AG04449 (cell line): Measurements from ENCODE around the gene ZFP64.

Experiments used
- CTCF ChIA-PET: fragments of 350-600 bp; formaldehyde crosslinking; extraction: SDS; loops from one replicate; lab custom pipeline; 2021; ENCODE audit warnings: antibody characterized with exemption; lab: Yijun Ruan, JAX
- POLR2A ChIA-PET: fragments of 400-600, 350-600 bp; formaldehyde crosslinking; extraction: SDS; loops from one replicate; lab custom pipeline; 2020; ENCODE audit warnings: antibody characterized with exemption, inconsistent platforms; lab: Yijun Ruan, JAX
- DNase-seq: peaks from one replicate; pipeline ENCODE4 v3.0.0-alpha.2; 2010; ENCODE audit warnings: low read depth, low spot score
- H3K4me3 ChIP-seq: 2 replicates; pipeline ENCODE4 v1.5.1; 2011; ENCODE audit warnings: low read depth, mild to moderate bottlenecking, control low read depth, low read length
- TF ChIP-seq, protein P1 (sequence below): IDR thresholded peaks from one replicate; pipeline ENCODE4 v1.5.1; 2011; ENCODE audit warnings: mild to moderate bottlenecking, moderate library complexity, low read length, control low read depth, inconsistent platforms; ENCODE audit not compliant: insufficient read depth; ENCODE audit errors: missing control alignments

ZFP64 gene

DNA sequence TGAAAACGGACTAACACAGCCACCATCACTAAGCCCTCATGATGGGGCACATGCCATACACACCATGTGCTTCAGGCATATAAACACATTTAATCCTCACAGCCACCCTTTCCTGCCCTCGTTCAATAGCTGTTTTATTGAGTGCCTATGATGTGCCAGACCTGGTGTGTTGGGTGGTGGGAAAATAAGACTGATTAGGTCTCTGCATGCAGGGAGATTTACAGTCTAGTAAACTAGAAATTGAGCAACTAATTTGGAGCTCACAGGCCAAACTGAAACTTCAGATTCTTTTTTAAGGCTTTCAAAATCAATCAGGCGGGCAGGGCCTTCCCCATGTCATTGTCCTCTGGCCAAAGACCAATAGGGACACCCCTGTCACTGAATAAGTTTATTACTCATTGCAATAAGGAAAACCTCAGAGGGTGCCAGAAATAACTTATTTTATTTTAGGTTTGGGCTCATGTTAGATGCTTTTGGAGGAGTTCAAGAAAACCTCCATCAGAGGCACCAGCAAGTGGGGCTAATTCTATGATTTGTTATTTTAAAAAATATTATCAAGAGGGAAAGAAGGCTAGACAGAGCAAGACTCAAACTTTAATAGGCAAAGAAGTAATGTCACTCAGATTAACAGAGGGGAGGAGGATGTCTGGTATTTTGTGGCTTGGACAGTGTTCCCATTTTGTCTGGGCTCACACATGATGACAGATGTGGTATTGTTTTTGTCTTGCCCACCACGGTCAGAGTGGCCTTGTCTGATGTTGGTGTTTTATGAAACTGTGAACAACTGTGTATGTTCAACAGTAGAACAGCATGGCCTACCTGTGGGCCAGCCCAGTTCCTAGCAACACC, 12.0 kb downstream of the ZFP64 start:
- TF ChIP-seq, protein P1, sequence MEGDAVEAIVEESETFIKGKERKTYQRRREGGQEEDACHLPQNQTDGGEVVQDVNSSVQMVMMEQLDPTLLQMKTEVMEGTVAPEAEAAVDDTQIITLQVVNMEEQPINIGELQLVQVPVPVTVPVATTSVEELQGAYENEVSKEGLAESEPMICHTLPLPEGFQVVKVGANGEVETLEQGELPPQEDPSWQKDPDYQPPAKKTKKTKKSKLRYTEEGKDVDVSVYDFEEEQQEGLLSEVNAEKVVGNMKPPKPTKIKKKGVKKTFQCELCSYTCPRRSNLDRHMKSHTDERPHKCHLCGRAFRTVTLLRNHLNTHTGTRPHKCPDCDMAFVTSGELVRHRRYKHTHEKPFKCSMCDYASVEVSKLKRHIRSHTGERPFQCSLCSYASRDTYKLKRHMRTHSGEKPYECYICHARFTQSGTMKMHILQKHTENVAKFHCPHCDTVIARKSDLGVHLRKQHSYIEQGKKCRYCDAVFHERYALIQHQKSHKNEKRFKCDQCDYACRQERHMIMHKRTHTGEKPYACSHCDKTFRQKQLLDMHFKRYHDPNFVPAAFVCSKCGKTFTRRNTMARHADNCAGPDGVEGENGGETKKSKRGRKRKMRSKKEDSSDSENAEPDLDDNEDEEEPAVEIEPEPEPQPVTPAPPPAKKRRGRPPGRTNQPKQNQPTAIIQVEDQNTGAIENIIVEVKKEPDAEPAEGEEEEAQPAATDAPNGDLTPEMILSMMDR, result no peak
- CTCF ChIA-PET, result no interaction called here

DNA sequence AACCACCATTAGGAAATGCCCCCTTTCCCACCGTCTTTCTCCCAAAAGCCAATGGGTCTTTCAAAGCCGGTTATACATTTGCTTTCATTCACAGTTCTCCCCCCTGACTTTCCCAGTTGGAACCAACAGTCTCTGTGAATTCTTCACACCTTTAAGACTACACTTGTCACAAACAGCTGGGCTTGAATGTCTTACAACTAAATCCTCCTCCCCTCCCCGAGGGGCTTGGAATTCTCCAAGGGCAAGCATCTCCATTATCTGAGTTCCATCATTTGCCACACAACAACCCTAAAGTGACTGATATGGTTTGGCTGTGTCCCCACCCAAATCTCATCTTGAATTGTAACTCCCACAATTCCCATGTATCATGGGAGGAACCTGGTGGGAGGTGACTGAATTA, 12.9 kb downstream of the ZFP64 start:
- no peak for DNase-seq
- no peak overlapping the region for H3K4me3 ChIP-seq
- TF ChIP-seq, protein P1, result no peak
- ChIA-PET POLR2A (no interaction called here), CTCF (interaction anchor here (1.6 kb wide), 1 partner anchor 13 kb away, joined by 4 read pairs; the partner anchor contains the start of gene ZFP64)

More for the DNA sequence above, 12.0 kb downstream of the ZFP64 start:
- H3K4me3 ChIP-seq, result no peak overlapping the region
- POLR2A ChIA-PET, result no interaction called here
- no peak for DNase-seq

DNA sequence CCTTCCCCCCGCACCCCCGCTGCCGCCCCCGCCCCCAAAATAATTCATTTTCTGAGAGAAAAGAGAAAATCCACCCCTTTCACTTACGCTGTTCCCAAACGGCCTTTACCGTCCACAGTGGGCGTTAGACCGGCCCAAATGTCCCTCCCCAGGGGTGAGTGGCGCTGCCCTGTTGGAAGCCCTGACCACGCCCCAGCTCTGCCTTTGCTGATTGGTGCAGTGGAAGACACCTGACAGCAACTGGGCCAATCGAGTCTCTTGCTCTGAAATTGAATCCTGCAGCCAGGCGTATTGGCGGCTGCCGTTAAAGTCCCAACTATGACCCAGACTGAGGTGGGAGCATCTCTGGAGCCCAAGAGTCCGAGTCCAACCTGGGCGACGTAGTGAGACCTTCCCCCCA, 15.7 kb downstream of the ZFP64 start:
- DNase-seq, result no peak
- ChIA-PET CTCF (no interaction called here), POLR2A (no interaction called here)
- no peak overlapping the region for H3K4me3 ChIP-seq
- TF ChIP-seq, protein P1, result no peak

DNA sequence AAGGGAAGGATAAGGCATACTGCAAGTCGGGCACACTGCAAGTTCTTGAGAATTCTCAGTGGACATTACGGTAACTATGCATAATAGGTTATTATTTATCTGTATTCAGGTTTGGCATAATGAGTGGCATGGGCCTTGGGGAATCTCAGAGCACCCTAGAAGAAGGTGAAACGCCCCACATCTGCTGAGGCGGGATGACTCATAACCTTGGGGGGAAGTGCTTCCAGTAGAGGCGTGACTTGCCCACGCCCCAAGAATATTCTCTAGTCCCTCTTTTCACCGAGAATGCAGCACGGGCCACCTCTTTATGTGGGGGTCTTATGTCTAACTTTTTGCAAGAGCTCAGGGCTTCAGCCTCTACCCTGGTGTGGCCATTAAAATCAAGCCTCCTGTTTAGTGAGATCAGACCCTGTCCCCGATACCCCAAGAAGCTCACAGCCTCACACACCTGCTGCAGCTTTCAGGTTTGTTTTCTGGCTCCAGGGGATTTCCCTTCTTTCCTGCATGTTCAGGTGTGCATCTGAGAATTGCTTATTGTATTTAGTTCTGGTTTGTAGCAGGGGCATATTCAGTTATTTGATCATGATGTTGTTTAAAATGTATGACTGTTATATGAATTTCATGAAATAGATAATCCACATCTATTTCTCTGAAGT, 19.1 kb downstream of the ZFP64 start:
- DNase-seq, result no peak
- TF ChIP-seq, protein P1, result no peak

DNA sequence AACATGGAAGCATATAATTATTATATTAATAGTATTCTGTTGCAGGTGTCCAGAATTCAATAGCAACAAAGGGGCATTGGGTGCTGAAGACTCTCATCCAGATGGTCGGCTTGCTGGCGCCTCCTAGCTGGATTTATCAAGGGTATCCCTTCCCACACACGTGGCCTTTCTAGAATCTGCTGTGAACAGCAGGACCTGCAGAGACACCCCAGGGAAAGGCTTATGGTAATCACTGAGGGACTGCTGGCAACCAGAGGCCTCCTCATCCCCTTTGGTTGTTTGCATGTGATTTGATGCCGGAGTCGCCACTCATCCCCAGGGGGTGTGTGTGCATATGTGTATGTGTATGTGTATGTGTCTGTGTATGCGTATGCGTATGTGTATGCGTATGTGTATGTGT, 20.6 kb downstream of the ZFP64 start:
- TF ChIP-seq, protein P1, result no peak
- no peak for DNase-seq
- H3K4me3 ChIP-seq, result no peak overlapping the region
- ChIA-PET POLR2A (no interaction called here), CTCF (interaction anchor here (0.7 kb wide), 1 partner anchor 42 kb away, joined by 3 read pairs; no protein-coding TSS in a partner anchor)

More for the DNA sequence above, 19.1 kb downstream of the ZFP64 start:
- H3K4me3 ChIP-seq, result no peak overlapping the region
- ChIA-PET POLR2A (no interaction called here), CTCF (no interaction called here)

DNA sequence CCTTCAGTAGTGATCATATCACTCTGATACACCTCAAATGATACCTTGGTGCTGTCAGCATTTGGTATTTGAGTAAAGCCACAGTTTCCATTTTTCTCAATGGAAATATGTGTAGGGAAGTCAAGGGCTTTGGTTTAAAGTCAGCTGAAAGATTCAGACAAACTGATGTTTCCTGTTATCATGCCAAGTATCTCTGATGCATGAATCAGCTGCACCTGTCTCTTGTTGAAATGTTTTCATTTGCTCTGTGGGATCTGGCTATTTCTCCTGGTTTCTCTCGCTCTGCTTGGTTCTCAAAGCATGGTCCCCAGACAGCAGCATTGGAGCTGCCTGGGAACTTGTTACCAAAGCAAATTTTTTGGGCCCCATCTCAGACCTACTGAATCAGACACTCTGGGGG, 23.5 kb downstream of the ZFP64 start:
- no peak for DNase-seq
- no peak overlapping the region for H3K4me3 ChIP-seq
- TF ChIP-seq, protein P1, result no peak
- ChIA-PET CTCF (interaction anchor here (0.9 kb wide), 1 partner anchor 18 kb away, joined by 3 read pairs; no protein-coding TSS in a partner anchor), POLR2A (no interaction called here)
